ENCODE data around the gene MBD6. TPM values are rescaled to one million over a fixed set of nuclear protein-coding genes. Genes with fewer than 3 reads are reported as not detected.

MBD6 gene
- polyA plus RNA-seq, 1 donor (not counting 4 experiments of a cell fraction or from before 2014, with no cell fraction given) = 1.8 TPM

GRCh38 chr12:57511161-57511560 lies 11.5 kb upstream of the MBD6 start:
- dilution Hi-C loops (cut with MboI; ENCODE audit: extremely low pct_ligation_motif_present, low sequenced_read_pairs) = no loop called here
- TF ChIP-seq CTCF (optimal IDR thresholded peaks at IDR 0.05 in 1 of 3, IDR thresholded peaks at IDR 0.05 in 1 of 3, conservative IDR thresholded peaks at IDR 0.05 in 1 of 3; ENCODE audit: extremely low read depth in 1 of 3, insufficient read depth in 2 of 3, low read length in 3 of 3) (no peak), EZH2 (IDR thresholded peaks at IDR 0.05; ENCODE audit: low read length) (no peak)
- Histone ChIP-seq H3K9me1 (ENCODE audit: control insufficient read depth, extremely low read depth, insufficient read depth, low read length) (no peaks in the 10 kb centered on the region), H3K4me1 (ENCODE audit: control insufficient read depth, extremely low read depth, insufficient read depth, low read length) (peaks cover 6% of the 10 kb centered on the region), H3K27ac (ENCODE audit: control insufficient read depth, insufficient read depth, low read length) (no peak overlapping the region), H3K27me3 (ENCODE audit: control insufficient read depth, extremely low read depth, insufficient read depth, low read length) (no peaks in the 10 kb centered on the region), H4K20me1 (ENCODE audit: control insufficient read depth, extremely low read depth, insufficient read depth, low read length) (peaks cover 11% of the 10 kb centered on the region), H3K9me3 (ENCODE audit: control insufficient read depth, low read depth, low read length) (no peaks in the 10 kb centered on the region), H3K79me2 (ENCODE audit: control insufficient read depth, insufficient read depth, low read length) (no peaks in the 10 kb centered on the region), H3K4me3 (ENCODE audit: control insufficient read depth in 2 of 3, extremely low read depth in 1 of 3, insufficient read depth in 2 of 3, low read depth in 1 of 3, low read length in 3 of 3) (no peak overlapping the region), H2AFZ (ENCODE audit: control insufficient read depth, low read length) (no peak overlapping the region), H3K36me3 (ENCODE audit: control insufficient read depth in 2 of 2, extremely low read depth in 1 of 2, insufficient read depth in 2 of 2, low read length in 2 of 2) (peaks cover 29 to 39% of the 10 kb centered on the region in 2 experiments), H3K9ac (ENCODE audit: control insufficient read depth, extremely low read depth, insufficient read depth, low read length) (no peak overlapping the region), H3K4me2 (ENCODE audit: control insufficient read depth, extremely low read depth, insufficient read depth, low read depth, low read length) (no peak overlapping the region)
- DNase-seq (ENCODE audit: low read depth, low spot score) (no peak), FAIRE-seq (no peak)

GRCh38 chr12:57511588-57512325 lies 10.9 kb upstream of the MBD6 start:
- dilution Hi-C loops (cut with MboI; ENCODE audit: extremely low pct_ligation_motif_present, low sequenced_read_pairs) = no loop called here
- H3K79me2 ChIP-seq (ENCODE audit: control insufficient read depth, insufficient read depth, low read length) = no peaks in the 10 kb centered on the region
- no peak overlapping the region for H3K4me2 ChIP-seq (ENCODE audit: control insufficient read depth, extremely low read depth, insufficient read depth, low read depth, low read length)
- H3K9me1 ChIP-seq (ENCODE audit: control insufficient read depth, extremely low read depth, insufficient read depth, low read length) = no peaks in the 10 kb centered on the region
- TF ChIP-seq CTCF (optimal IDR thresholded peaks at IDR 0.05 in 1 of 3, IDR thresholded peaks at IDR 0.05 in 1 of 3, conservative IDR thresholded peaks at IDR 0.05 in 1 of 3; ENCODE audit: extremely low read depth in 1 of 3, insufficient read depth in 2 of 3, low read length in 3 of 3) = no peak
- TF ChIP-seq EZH2 (IDR thresholded peaks at IDR 0.05; ENCODE audit: low read length) = no peak
- H3K9ac ChIP-seq (ENCODE audit: control insufficient read depth, extremely low read depth, insufficient read depth, low read length) = no peak overlapping the region
- DNase-seq (ENCODE audit: low read depth, low spot score) = no peak
- no peaks in the 10 kb centered on the region for H3K27me3 ChIP-seq (ENCODE audit: control insufficient read depth, extremely low read depth, insufficient read depth, low read length)
- no peak overlapping the region for H2AFZ ChIP-seq (ENCODE audit: control insufficient read depth, low read length)
- H3K27ac ChIP-seq (ENCODE audit: control insufficient read depth, insufficient read depth, low read length) = no peak overlapping the region
- H3K4me1 ChIP-seq (ENCODE audit: control insufficient read depth, extremely low read depth, insufficient read depth, low read length) = peaks cover 6% of the 10 kb centered on the region
- peaks cover 34 to 40% of the 10 kb centered on the region in 2 experiments for H3K36me3 ChIP-seq (ENCODE audit: control insufficient read depth in 2 of 2, extremely low read depth in 1 of 2, insufficient read depth in 2 of 2, low read length in 2 of 2)
- FAIRE-seq = no peak
- no peak overlapping the region for H3K4me3 ChIP-seq (ENCODE audit: control insufficient read depth in 2 of 3, extremely low read depth in 1 of 3, insufficient read depth in 2 of 3, low read depth in 1 of 3, low read length in 3 of 3)
- H3K9me3 ChIP-seq (ENCODE audit: control insufficient read depth, low read depth, low read length) = no peaks in the 10 kb centered on the region
- H4K20me1 ChIP-seq (ENCODE audit: control insufficient read depth, extremely low read depth, insufficient read depth, low read length) = peaks cover 11% of the 10 kb centered on the region

All from keratinocyte (primary cell).